HepG2 (cell line): ENCODE measurements around the gene COA1. TPM values are rescaled to one million over a fixed set of nuclear protein-coding genes. Genes with fewer than 3 reads are reported as not detected.

Experiments
- ATAC-seq: fragments of 200-7000 bp; cut with Tn5 transposase; 3 replicates; pipeline ENCODE4 v1.9.1; 2020; ENCODE audit warnings: mild to moderate bottlenecking, moderate library complexity
- BruUV-seq: library from RNA; stranded (reverse); fragments of 400-500 nt; replicated peaks from 2 replicates; lab custom pipeline; 2021; lab: Mats Ljungman, UMichigan
- CTCF ChIA-PET: fragments of 300-600 bp; formaldehyde crosslinking; extraction: SDS; loops from one replicate; lab custom pipeline; 2021; ENCODE audit warnings: low total read pairs, inconsistent platforms, low intra/inter-chr PET ratio; lab: Yijun Ruan, JAX
- POLR2A ChIA-PET: fragments of 350-600 bp; sonication (Branson Sonifier 250); formaldehyde crosslinking; loops from one replicate; lab custom pipeline; 2020; ENCODE audit warnings: antibody characterized with exemption, inconsistent platforms; lab: Yijun Ruan, JAX
- DNase-seq: peaks from one replicate; pipeline ENCODE4 v3.0.0-alpha.2; 2015; ENCODE audit warnings: low spot score
- FAIRE-seq: peaks from 3 replicates; lab custom pipeline; 2011; peaks lifted over from hg19 to GRCh38; lab: Jason Lieb, UNC
- H2AFZ ChIP-seq: one replicate; pipeline ENCODE4 v1.6.1; 2011; ENCODE audit warnings: low read length, inconsistent platforms
- H3K27ac ChIP-seq: fragments of 300-600 bp; 3 replicates; pipeline ENCODE4 v1.8.0; 2011; ENCODE audit warnings: mixed run types, mild to moderate bottlenecking, mixed read lengths, low read length, inconsistent platforms; ENCODE audit not compliant: insufficient read depth; ENCODE audit errors: extremely low read length
- H3K27me3 ChIP-seq, 2 experiments: fragments of 200-600 bp in 1 of 2; 2 replicates in 1 of 2; 3 replicates in 1 of 2; pipeline versions ENCODE4 v1.6.0 to v1.8.0; 2011; ENCODE audit warnings: low read length in 2 of 2, mild to moderate bottlenecking in 2 of 2, moderate library complexity in 2 of 2, inconsistent platforms in 1 of 2; ENCODE audit not compliant: insufficient read depth in 2 of 2, control insufficient read depth in 1 of 2
- H3K36me3 ChIP-seq, 2 experiments: fragments of 200-600 bp in 1 of 2; replicated peaks in 1 of 2; 2 replicates in 1 of 2; 3 replicates in 1 of 2; pipeline versions ENCODE4 v1.5.1 to v1.8.0; 2011; ENCODE audit warnings: low read length in 2 of 2, inconsistent platforms in 1 of 2; ENCODE audit not compliant: insufficient read depth in 2 of 2, control insufficient read depth in 1 of 2
- H3K4me1 ChIP-seq: 2 replicates; pipeline ENCODE4 v1.5.1; 2012; ENCODE audit warnings: low read length, inconsistent platforms; ENCODE audit not compliant: insufficient read depth
- H3K4me2 ChIP-seq: 2 replicates; pipeline ENCODE4 v1.6.0; 2011; ENCODE audit warnings: low read depth, low read length, inconsistent platforms
- H3K4me3 ChIP-seq, 3 experiments: fragments of 200-600 bp in 1 of 3; sonication (generic), shearing (Covaris generic) in 1 of 3; replicated peaks in 1 of 3; 2 replicates each; pipeline ENCODE4 v1.5.1; 2011 to 2016; ENCODE audit warnings: low read length in 3 of 3, inconsistent platforms in 2 of 3, low read depth in 2 of 3, mild to moderate bottlenecking in 2 of 3, control low read depth in 1 of 3, mixed read lengths in 1 of 3; ENCODE audit not compliant: insufficient read depth in 1 of 3
- H3K79me2 ChIP-seq: one replicate; pipeline ENCODE4 v1.6.1; 2011; ENCODE audit warnings: low read length, inconsistent platforms; ENCODE audit not compliant: insufficient read depth
- H3K9ac ChIP-seq: 2 replicates; pipeline ENCODE4 v1.6.0; 2011; ENCODE audit warnings: mild to moderate bottlenecking, low read depth, low read length, inconsistent platforms; ENCODE audit not compliant: insufficient read depth
- H3K9me3 ChIP-seq: 2 replicates; pipeline ENCODE4 v1.5.1; 2012; ENCODE audit warnings: mild to moderate bottlenecking, low read length
- H4K20me1 ChIP-seq: 2 replicates; pipeline ENCODE4 v1.6.0; 2011; ENCODE audit warnings: inconsistent platforms, mild to moderate bottlenecking, low read length, moderate library complexity; ENCODE audit not compliant: insufficient read depth
- AHR ChIP-seq: IDR thresholded peaks from 2 replicates; pipeline ENCODE4 v1.6.1; 2018; ENCODE audit warnings: missing genetic modification reagents, missing compliant biosample characterization
- BCL6 ChIP-seq: IDR thresholded peaks from 2 replicates; pipeline ENCODE4 v1.6.1; 2016; ENCODE audit warnings: missing genetic modification reagents, missing compliant biosample characterization
- FOXO4 ChIP-seq: sonication (generic); formaldehyde crosslinking; conservative IDR thresholded peaks from 2 replicates; pipeline ENCODE4 v1.8.1; 2023; ENCODE audit warnings: missing genetic modification reagents
- HCFC1 ChIP-seq: fragments of 150-350 bp; IDR thresholded peaks from 2 replicates; pipeline ENCODE4 v1.6.1; 2014; ENCODE audit warnings: low read depth, low read length
- HDAC2 ChIP-seq: sonication (generic); formaldehyde crosslinking; IDR thresholded peaks from 2 replicates; pipeline ENCODE4 v1.4.0; 2020; ENCODE audit warnings: missing genetic modification reagents
- HNF1B ChIP-seq: sonication (generic); formaldehyde crosslinking; IDR thresholded peaks from 2 replicates; pipeline ENCODE4 v1.5.1; 2020; ENCODE audit warnings: mild to moderate bottlenecking, moderate library complexity, missing genetic modification reagents
- PCBP1 ChIP-seq: fragments of 200-400 bp; formaldehyde crosslinking; IDR thresholded peaks from 2 replicates; pipeline ENCODE4 v1.6.1; 2017; ENCODE audit warnings: mild to moderate bottlenecking, low read depth, low read length, borderline replicate concordance
- SMARCE1 ChIP-seq: fragments of 450-650 bp; IDR thresholded peaks from 2 replicates; pipeline ENCODE4 v1.6.1; 2017; ENCODE audit warnings: borderline replicate concordance
- ZNF546 ChIP-seq: sonication (generic); formaldehyde crosslinking; conservative IDR thresholded peaks from 2 replicates; pipeline ENCODE4 v1.8.1; 2023; ENCODE audit warnings: mild to moderate bottlenecking, missing genetic modification reagents
- ZNF562 ChIP-seq: sonication (generic); formaldehyde crosslinking; IDR thresholded peaks from 2 replicates; pipeline ENCODE4 v1.8.0; 2022; ENCODE audit warnings: missing genetic modification reagents, borderline replicate concordance
- ZNF609 ChIP-seq: sonication (generic); formaldehyde crosslinking; IDR thresholded peaks from 2 replicates; pipeline ENCODE4 v1.4.0; 2020; ENCODE audit warnings: mild to moderate bottlenecking, missing genetic modification reagents, borderline replicate concordance
- ZNF660 ChIP-seq: sonication (generic); formaldehyde crosslinking; IDR thresholded peaks from 2 replicates; pipeline ENCODE4 v1.5.1; 2020; ENCODE audit warnings: mild to moderate bottlenecking, low read depth, missing genetic modification reagents, borderline replicate concordance
- ZNF747 ChIP-seq: sonication (generic); formaldehyde crosslinking; IDR thresholded peaks from 2 replicates; pipeline ENCODE4 v1.8.1; 2023; ENCODE audit warnings: missing genetic modification reagents, mild to moderate bottlenecking, borderline replicate concordance
- ZNF800 ChIP-seq: sonication (generic); formaldehyde crosslinking; IDR thresholded peaks from 2 replicates; pipeline ENCODE4 v1.4.0; 2020; ENCODE audit warnings: missing genetic modification reagents
- WGBS: methylation state at CpG from one replicate; pipeline ENCODE4 v1.1.6; 2017; ENCODE audit warnings: low lambda C conversion rate; 5-methylcytosine and 5-hydroxymethylcytosine counted together
- in situ Hi-C: cut with HindIII; loops from 2 replicates; pipeline ENCODE4 v1.10.0; 2017; ENCODE audit warnings: low pct_unique_long_range_greater_than_20kb; ENCODE audit not compliant: extremely low pct_ligation_motif_present
- intact Hi-C: fragments of 100-400 bp; cut with micrococcal nuclease; formaldehyde crosslinking; loops from one replicate; pipeline ENCODE4 v1.10.0; 2022; ENCODE audit not compliant: unreplicated experiment
- polyA plus RNA-seq, 8 experiments: library from polyadenylated mRNA; depleted of rRNA in 3 of 8; stranded (reverse) in 7 of 8; unstranded in 1 of 8; fragments of >200 nt; fragmentation: Illumina TruSeq in 4 of 8; extraction: Trizol in 4 of 8; gene quantifications; 2 replicates each; pipeline versions ENCODE4 v1.2.1 to v1.2.3, GENCODE V29; 2011 to 2016; ENCODE audit warnings: low read depth in 4 of 8, missing spikeins in 1 of 8, mixed read lengths in 1 of 8; ENCODE audit not compliant: insufficient read depth in 1 of 8
- total RNA-seq, 5 experiments: library from RNA; depleted of rRNA; stranded (reverse); fragments of >200 nt; fragmentation: Illumina TruSeq; extraction: Trizol; gene quantifications; 2 replicates each; pipeline ENCODE4 v1.2.3, GENCODE V29; 2016; ENCODE audit warnings: low read depth in 1 of 5

Gene COA1
- total and polyA plus RNA-seq, 2 of the 13 experiments (the other 11 are each of a cell fraction or from before 2014, with no cell fraction given) = 33.2 to 65.7 TPM

- Histone ChIP-seq H3K4me3 (no peak overlapping the region), H3K9me3 (no peaks in the 10 kb centered on the region), H3K27me3 (no peaks in the 10 kb centered on the region), H2AFZ (no peak overlapping the region), H3K79me2 (no peaks in the 10 kb centered on the region), H3K36me3 (peaks cover 2 to 34% of the 10 kb centered on the region in 2 experiments; a peak in 4 of 5 replicates), H4K20me1 (no peaks in the 10 kb centered on the region), H3K27ac (no peak overlapping the region), H3K4me1 (peaks cover 6% of the 10 kb centered on the region)
- WGBS = 97% methylated on average over 2 of the region's 2 CpGs
- CTCF ChIA-PET = no interaction called here
- ATAC-seq = no peak
- intact Hi-C loops = no loop called here
- BruUV-seq = no TSS peak
- TF ChIP-seq ZNF609 (CRISPR knock-in tag) (no peak), PCBP1 (no peak), FOXO4 (no peak), AHR (no peak), HNF1B (CRISPR knock-in tag) (no peak), ZNF747 (CRISPR knock-in tag) (no peak), HCFC1 (no peak), HDAC2 (CRISPR knock-in tag) (no peak), BCL6 (CRISPR knock-in tag) (no peak), ZNF660 (no peak), ZNF546 (CRISPR knock-in tag) (no peak), ZNF800 (no peak), SMARCE1 (no peak), ZNF562 (CRISPR knock-in tag) (no peak)
- TF ChIP-seq, all 625 proteins: peak for 0
- POLR2A ChIA-PET = no interaction called here
- Histone ChIP-seq H3K9ac (no peak overlapping the region), H3K4me2 (no peak overlapping the region)
- FAIRE-seq = no peak
- no peak for DNase-seq
- in situ Hi-C loops = no loop called here
Observed at GRCh38 chr7:43626695-43627094, 102.6 kb downstream of the COA1 start.
